ENCODE measurements around the gene MR1.

Gene MR1

DNA sequence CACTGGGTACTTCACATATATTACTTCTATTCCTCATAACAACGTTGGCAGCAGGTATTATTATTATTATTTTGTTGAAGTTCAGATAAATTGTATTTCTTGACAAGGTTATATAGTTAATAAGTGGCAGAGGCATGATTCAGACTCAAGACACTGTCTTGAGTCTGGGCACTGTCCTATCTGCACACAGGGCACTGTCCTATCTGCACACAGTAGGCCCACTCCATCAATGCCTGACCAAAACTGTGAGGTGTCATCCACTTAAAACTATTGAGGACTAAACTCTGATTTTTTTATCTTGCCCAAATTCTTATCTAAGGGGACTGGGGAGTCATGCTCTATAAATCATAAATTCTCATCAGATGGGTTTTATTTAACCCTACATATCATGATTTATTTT, 30.9 kb downstream of the MR1 start:
- DNase-seq = no peak

DNA sequence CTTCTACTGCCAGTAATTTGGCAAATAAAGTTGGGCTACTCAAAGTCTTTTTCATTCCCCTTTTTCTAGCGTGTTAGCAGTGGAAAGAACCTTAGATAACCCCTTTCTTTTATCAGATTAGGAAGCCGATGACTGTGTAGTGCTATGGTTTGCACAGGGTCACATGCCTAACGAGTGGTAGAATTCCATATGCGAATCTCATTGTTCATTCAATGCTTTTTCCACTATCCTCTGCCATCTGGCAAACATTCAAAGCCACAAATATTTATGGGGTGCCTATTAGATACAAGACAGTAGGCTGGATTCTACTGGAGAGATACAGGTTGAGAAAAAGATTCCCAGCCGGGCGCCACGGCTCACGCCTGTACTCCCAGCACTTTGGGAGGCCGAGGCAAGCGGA, 39.9 kb downstream of the MR1 start:
- no peak for DNase-seq

DNA sequence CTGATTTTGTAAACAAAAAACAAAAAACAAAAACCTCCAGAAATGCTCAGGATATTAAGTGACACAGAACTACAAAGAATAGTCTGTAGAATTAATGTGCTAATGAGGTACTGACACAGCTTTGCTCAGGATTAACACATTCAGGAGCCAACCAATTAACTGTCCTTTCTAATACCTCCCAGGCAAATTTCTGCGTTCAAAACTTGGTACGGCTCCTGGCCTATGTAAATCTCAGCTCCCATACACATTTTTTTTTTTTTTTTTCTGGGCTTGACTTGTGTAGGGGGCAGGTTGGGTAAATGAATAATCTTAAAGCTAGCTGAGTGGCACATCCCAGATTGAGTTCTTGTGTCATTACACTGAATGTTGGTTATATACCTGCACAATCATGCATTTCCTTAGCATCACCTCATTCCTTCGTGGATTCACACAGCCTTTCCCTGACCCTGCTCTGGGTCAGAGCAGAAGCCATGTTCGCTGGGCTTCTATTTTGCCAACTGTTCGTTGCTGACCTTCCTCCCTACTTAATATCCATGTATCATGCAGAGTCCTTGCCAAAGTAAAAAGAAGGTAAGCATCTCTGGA, 42.1 kb downstream of the MR1 start:
- no peak for DNase-seq

DNA sequence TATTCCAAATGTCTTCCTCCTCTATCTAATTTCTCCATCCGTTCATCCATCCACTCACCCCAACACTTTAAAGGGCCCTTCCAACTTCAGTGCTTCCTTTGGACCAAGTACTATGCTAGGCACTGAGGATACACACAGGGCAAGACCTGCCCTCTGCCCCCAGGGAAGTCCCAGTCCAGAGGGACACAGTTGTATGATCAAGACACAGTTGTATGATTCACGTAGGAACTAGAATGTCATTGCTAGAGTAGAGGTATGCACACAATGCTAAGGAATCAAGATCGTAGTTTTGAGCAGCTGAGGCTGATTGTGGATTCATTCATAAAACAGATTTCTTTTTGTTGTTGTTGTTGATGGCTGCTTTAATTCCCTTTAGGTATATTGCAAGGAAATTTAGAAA, 43.1 kb downstream of the MR1 start:
- no peak for DNase-seq

DNA sequence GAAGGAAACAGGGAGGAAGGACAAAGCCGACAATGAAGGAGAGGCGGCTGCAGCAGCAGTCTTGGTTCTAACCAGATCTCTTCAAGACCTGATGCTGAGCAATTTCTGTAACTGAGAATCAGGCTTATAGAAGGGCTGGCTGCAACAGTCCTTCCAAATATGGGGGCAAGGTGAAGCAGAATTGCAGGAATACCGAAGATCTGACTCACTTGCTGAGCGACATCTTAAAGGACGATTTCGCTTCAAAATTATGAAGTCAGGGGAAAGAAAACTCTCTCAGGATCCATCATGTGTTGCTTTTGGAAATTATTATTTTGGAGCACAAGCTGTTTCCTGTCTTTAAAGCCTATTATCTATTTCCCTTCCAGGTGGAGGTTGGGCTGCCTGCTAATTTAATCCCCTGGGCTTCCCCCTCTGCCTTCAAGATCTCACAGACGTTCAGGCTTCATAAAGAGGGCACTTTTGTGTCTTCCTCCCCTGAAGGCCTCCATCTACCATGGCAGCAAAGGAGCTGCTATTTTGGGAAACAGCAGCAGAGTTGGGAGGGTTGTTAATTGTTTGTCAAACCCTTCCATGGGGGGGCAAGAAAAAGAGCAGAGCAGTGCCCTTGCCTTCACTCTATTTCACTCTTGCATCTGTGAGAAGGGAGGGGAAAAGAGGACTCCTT, 43.9 kb downstream of the MR1 start:
- peak in 1 of 2 donors; percentile 3 for DNase-seq

DNA sequence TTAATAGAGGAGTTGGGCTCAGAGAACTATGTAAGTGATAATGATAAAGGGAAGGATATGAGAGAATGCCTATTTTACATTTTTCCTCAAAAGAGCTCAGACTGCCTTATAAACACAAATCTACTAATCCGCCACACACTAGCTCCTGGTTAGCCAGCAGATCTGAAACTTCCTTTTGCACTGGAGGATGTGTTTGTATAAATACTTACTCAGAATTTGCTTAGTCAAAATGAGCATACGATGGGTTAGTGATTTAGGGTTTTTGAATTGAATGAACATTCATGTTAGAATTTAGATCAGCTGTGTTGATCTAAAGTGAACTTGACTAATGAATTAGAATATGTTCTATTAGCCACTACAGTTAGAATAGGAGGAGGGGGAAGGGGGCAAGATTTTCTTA, 45.6 kb downstream of the MR1 start:
- DNase-seq = no peak

DNA sequence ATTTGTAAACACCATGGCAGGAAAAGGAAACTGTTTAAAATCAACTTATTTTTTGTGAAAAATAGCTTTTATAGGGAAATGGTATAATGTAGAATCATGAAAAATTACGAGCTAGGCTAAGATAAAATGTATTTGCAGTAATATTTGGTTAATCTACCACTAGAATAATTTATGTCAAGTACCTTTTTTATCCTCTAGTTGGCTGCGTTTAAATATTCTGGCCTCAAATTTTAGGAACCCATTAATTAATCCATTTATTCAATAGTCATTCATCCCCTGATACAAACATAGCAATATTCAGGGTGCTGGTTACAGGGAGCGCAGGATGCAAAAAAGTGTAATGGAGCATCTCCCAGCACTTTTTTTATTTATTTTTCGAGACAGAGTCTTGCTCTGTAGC, 46.1 kb downstream of the MR1 start:
- no peak for DNase-seq

DNA sequence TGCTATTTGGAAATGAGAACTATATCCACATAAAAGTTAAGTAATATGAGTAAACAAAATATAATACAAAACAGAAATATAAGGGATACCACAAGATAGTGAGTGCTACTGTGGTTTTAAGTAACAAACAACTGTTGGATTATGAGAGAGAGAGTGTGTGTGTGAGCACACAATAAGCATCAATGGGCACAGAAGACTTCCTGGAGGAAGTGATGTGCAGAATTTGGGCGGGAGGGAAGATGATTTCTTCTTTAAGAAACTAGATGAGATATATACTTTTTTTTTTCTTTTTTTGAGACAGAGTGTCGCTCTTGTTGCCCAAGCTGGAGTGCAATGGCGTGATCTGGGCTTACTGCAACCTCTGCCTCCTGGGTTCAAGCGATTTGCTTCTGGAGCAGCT, 46.8 kb downstream of the MR1 start:
- peak in 1 of 2 donors; percentile 56 for DNase-seq

DNA sequence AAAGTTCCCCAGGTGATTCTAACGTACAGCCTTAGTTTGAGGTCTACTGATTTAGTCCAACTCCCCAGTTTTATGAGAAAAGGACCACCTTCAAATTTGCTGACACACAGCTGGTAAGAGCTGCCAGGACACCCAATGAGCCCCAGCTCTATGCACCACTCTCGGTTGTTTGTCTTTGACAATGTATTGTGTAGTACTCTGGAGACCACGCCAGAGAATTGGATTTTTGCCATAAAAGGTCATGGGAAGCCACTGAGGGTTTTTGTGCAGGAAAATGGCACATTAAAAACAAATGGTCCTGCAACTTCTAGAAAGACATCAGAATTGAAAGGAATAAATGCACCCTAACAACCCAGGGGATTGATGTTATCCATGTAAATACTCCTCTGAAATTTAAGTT, 47.6 kb downstream of the MR1 start:
- no peak for DNase-seq

DNA sequence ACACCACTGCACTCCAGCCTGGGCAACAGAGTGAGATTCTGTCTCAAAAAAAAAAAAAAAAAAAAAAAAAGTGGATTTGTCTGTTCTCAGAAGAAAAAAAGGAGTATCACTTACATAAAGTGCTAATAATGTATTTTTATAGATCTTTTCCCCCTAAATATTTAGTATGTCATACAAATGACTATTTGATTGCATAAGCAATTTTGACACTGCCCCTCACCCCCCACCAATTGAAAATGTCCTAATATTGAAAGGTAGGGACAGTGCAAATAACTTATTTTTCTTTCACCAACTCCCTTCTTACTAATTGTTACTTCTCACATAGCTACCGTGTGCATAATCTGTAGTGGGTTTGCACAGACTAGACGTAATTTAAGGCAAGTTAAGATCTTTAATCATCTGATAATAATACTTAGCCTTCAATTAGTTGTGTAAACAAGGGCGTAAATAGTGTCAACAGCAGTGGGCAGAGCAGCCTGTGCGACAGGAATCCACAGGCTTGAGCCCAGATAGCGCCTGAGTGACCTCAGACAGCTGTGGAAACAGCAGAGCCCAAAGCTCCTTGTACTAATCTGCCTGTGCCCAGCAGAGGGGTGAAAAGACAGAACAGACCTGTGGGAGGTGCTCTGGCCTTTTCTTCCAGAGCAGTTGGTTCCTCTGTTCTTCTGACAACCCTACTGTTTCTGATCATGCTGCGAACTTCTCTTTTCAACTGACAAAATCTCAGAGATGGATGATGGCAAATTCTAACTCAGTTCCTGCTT, 50.2 kb downstream of the MR1 start:
- peak in 1 of 2 donors; percentile 89 for DNase-seq

DNA sequence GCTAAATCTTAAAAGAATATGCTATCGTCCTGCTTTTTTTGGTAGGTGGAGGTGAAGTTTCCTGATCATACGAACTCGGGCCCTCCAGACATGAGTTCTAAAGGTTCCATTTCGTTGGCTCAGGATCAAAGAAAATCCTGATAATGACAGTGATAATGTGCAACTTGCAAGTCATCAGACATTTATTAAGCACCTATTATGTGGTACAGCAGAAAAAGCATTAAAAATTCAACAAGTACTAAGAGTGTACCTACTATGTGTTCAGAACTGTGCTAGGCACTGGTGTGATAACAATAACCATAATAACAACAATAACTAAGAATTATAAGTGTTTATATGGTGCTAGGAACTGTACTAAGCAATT, 50.8 kb downstream of the MR1 start:
- DNase-seq = no peak

DNA sequence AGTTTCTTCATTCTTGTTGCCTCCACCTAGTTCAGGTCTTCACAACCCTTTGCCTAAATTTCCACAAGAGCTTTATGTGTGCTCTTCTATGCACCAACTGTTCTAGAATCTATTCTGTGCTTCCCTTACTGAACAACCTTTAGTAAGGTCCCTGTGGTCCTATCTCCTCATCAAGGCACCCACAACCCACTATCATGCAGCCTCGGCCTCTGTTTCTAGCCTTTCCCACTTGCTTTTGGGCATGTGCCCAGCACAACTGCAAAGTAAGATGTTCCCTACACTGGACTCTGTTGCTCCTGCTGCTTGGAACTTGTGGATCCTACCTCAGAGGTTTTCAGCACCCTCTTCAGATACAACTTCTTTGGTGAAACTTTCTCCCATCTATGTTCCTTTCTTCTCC, 52.3 kb downstream of the MR1 start:
- no peak for DNase-seq

DNA sequence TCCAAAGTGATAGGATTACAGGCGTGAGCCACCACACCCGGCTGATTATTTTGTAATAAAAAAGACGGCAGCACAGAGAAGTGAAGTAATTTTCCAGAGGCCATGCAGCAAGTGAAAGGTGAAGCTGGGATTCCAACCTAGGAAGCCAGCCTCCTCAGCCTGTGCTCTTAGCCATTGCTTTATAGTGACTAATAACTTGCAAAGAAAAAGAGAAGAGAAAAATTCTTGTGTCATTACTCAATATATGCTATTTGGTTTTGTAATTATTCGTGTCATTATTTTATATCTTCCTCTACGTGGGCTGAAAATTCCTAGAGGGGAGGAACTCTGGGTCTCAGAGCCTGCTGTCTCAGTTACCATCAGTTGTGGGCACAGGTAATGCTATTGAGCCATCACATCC, 53.1 kb downstream of the MR1 start:
- no peak for DNase-seq

DNA sequence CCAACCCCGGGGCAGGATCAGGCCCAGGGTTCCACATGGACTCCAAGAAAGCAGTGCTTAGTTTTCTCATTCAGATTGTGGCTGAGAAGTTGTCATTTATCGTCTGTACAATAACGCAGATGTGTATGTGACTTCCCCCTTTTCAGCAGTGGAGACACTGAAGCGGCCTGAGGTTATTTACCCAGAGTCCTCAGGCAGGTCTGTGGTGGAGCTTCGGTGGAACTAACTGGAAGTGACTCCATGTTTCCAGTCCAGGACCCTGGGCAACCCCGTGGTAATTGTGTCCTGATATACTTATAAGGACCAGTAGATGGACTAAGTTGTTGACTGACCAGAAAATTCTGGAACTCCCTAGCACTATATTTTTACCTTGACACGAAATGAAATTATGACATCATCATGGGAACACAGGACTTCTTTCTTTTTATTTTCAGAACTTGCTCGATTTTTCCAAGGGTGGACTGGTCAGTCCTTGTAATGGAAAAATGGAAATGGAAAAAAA, 53.7 kb downstream of the MR1 start:
- peak; percentile 19 to 78 for DNase-seq

DNA sequence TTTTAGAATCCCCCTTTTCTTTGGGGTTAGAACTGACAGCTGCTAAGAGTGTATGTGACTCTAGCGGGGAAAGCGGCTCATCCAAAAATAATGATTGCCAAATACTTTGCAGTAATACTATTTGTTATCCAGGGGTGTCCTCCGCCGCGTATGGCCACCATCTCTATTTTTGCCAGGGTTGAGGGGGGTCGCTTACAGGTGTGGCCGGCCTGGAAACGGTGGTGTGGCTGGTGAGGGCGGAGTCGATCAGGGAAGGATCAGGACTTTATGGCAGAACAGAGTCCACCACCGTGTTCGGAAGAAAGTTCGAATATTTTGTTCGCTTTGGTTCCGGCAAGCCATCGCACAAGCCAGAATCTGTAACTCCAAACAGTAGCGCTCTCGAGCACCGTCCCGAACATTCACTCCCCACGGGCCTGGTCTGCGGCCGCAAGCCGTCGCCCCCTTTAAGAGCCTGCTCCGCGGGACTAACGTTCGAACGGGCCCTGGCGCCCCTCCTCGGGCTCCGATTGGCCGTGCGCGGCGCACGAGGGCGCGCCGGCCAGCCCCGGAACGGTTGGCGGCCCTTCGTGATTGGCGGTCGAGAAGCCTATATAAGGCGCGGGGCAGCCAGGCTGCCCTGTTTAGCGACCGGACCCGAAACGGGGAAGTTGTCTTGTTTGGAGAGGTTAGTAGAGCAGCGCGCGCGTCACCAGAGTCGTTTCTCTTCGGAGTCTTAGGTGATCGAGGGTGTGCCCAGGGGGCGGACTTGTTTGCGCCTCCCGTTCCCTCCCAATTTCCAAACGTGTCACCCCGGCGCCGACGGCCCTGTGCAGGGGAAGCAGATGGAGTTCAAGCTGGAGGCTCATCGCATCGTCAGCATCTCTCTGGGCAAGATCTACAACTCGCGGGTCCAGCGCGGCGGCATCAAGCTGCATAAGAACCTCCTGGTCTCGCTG, 54.6 kb downstream of the MR1 start, which contains the start of gene IER5:
Gene IER5, plus strand, starts transcription at position 622 of the 938 bp plus-strand sequence. Its CDS starts 203 bp downstream, at position 825.
- DNase-seq = peak; percentile 92 to 94

DNA sequence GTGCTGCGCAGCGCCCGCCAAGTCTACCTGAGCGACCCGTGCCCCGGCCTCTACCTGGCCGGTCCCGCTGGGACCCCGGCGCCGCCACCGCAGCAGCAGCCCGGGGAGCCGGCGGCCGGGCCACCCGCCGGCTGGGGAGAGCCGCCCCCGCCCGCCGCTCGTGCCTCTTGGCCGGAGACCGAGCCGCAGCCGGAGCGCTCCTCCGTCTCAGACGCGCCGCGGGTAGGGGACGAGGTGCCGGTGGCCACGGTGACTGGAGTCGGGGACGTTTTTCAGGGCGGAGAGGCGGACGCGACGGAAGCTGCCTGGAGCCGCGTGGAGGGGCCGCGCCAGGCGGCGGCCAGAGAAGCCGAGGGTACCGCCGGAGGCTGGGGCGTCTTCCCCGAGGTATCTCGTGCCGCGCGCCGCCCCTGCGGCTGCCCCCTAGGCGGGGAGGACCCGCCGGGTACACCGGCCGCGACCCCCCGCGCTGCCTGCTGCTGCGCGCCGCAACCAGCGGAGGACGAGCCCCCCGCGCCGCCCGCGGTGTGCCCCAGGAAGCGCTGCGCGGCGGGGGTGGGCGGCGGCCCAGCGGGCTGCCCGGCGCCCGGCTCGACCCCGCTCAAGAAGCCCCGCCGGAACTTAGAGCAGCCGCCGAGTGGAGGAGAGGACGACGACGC, 55.4 kb downstream of the MR1 start:
- no peak for DNase-seq

DNA sequence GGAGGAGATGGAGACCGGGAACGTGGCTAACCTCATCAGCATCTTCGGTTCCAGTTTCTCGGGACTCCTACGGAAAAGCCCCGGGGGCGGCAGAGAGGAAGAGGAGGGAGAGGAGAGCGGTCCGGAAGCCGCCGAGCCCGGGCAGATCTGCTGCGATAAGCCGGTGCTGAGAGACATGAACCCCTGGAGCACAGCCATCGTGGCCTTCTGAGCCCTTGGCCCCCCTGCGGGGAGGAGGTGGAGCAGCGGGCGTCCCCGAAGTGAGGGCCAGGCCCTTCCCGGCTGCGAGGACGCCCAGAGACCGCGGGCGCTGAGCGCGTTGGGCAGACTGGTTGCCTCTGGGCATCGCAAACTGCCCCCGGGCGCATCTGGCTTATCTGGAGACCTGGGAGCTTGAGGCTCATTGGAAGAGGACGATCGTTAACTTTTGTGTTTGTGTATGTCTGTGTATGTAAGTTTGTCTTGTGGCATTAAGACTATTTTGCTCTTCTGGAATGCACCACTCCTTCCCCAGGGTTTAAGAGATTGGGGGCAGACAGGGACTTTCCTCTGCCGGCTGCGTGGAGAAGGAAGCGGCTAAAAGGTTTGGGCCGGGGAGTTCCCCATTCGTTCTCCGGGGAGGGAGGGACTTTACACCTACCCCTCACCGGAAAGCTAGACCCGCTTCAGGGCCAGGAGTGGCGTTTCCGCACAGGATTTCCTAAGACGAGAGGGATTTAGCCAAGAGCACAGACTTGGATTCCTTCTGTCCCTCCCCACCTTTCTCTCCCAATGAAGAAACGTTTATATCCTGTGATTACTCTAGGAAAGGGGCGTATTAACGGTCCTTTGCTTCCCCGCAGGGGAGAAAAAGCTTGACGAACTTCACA, 56.1 kb downstream of the MR1 start:
- peak; percentile 58 to 68 for DNase-seq

DNA sequence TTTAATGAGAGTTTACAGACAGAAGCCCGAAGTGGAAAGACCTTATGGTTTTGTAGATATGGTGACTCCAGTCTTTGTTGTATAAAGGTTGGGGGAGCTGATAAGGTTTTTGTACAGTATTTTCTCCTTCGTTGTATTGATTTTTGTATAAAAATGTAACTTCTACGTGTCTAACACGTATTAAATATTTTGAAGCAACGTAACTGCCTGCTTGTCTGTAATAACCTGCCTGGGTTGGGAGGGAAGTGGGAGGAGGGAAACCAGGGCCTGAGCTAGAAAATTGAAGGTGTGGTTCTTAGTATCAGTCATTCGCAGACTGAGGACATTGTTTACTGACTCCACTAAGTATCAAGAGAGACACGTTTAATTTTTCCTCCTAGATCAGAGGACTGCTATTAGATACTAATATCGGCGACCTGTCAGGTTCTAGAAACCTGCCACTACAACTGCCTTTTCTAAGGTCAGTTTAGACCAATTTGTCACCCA, 56.9 kb downstream of the MR1 start:
- no peak for DNase-seq

DNA sequence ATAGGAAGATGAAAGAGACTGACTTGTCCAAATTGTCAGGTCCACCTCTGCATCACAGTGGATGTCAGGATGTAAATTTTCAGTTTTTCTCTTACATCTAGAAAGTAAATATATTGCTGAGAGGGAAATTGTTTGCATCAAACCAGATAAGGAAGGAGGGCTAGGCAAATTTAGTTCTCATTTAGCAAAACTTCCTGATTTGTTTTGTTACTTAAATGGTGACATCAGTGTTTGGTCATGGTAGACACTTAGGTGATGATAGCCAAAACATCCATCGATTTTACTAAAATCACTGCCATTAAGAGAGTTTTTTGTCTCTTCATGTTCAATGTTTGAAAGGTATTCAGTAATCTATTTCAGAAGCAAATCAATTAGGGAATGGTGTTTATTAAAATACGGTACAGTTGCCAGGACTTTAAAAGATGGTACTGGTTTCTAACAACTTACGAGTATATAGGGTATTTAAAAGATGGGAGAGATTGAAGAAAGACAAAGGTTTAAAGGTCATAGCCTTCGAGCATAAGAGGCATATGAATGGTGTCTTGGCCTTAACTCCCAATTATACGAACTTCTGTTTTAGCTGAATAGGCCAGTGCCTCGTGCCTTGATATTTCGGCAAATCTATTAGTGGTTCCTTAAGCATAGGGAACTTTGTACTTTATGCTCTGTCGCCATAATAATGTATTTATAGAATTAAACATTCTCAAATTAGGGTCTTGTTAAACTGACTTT, 57.7 kb downstream of the MR1 start:
- DNase-seq = no peak

DNA sequence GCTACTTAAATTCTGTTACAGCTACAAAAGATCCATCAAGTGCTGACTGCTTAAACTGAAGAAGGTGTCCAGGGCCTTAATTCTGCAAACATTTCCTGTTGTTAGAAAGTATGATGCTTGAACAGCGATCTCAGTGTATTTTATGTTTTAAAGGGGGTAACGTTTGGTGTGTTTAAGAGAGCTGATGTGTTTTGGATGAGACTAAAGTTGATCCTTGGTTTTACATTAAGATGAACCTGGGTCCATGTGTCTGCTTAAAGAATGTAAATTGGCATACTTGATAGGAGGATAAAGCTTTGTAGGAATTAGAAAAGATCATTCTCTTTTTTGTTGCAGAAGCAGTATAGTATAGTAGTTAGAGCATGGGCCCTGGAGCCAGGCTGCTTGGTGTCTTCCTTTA, 58.3 kb downstream of the MR1 start:
- DNase-seq = no peak
